BLaER1 treated with 17β-estradiol and CSF1 and Interleukin-3, amounts not matched to agents 10 nM and 100 nM (cell line): Measurements from ENCODE around the gene FGF16.

ENCODE experiments used
- H3K27ac ChIP-seq, 11 experiments: shearing (Covaris generic); formaldehyde crosslinking; 2 replicates each; pipeline ENCODE4 v1.8.1; 2022
- H3K27me3 ChIP-seq, 11 experiments: shearing (Covaris generic); formaldehyde crosslinking; 2 replicates each; pipeline ENCODE4 v1.8.1; 2022
- H3K36me3 ChIP-seq, 11 experiments: shearing (Covaris generic); formaldehyde crosslinking; 2 replicates each; pipeline ENCODE4 v1.8.1; 2022
- H3K4me1 ChIP-seq, 10 experiments: shearing (Covaris generic); formaldehyde crosslinking; 2 replicates each; pipeline ENCODE4 v1.8.1; 2022
- H3K4me2 ChIP-seq, 11 experiments: shearing (Covaris generic); formaldehyde crosslinking; 2 replicates each; pipeline ENCODE4 v1.8.1; 2022
- H3K4me3 ChIP-seq, 10 experiments: shearing (Covaris generic); formaldehyde crosslinking; 2 replicates each; pipeline ENCODE4 v1.8.1; 2022
- H3K9ac ChIP-seq, 11 experiments: shearing (Covaris generic); formaldehyde crosslinking; 2 replicates each; pipeline ENCODE4 v1.8.1; 2022
- H3K9me3 ChIP-seq, 11 experiments: shearing (Covaris generic); formaldehyde crosslinking; replicated peaks in 1 of 11; 2 replicates each; pipeline ENCODE4 v1.8.1; 2022
- H4K20me1 ChIP-seq, 11 experiments: shearing (Covaris generic); formaldehyde crosslinking; 2 replicates each; pipeline ENCODE4 v1.8.1; 2022
- Cebpa-rat ChIP-seq, 11 experiments: shearing (Covaris generic); IDR thresholded peaks; 2 replicates each; pipeline ENCODE4 v1.8.1; 2022

The FGF16 gene

GRCh38 chrX:77427611-77428010 is 19.6 kb upstream of the FGF16 start:
- H4K20me1 ChIP-seq = no peaks in the 10 kb centered on the region; a peak in 1 of 22 replicates
- no peak overlapping the region for H3K9ac ChIP-seq
- H3K4me1 ChIP-seq = no peaks in the 10 kb centered on the region
- no peak for TF ChIP-seq Cebpa-rat (IDR thresholded peaks at IDR 0.05)
- no peak overlapping the region for H3K4me2 ChIP-seq
- H3K9me3 ChIP-seq = peaks cover 0 to 4% (median 0%) of the 10 kb centered on the region in 11 experiments; a peak in 1 of 22 replicates
- H3K27me3 ChIP-seq = peaks cover 67 to 97% (median 90%) of the 10 kb centered on the region in 11 experiments
- H3K4me3 ChIP-seq = no peak overlapping the region
- no peak overlapping the region for H3K27ac ChIP-seq
- no peaks in the 10 kb centered on the region for H3K36me3 ChIP-seq

- Histone ChIP-seq H4K20me1 (no peaks in the 10 kb centered on the region; a peak in 1 of 22 replicates), H3K9ac (no peak overlapping the region), H3K4me2 (no peak overlapping the region), H3K4me3 (no peak overlapping the region), H3K27me3 (peaks cover 75 to 100% (median 96%) of the 10 kb centered on the region in 11 experiments), H3K27ac (no peak overlapping the region), H3K4me1 (no peaks in the 10 kb centered on the region), H3K9me3 (peaks cover 0 to 4% (median 0%) of the 10 kb centered on the region in 11 experiments; a peak in 1 of 22 replicates), H3K36me3 (no peaks in the 10 kb centered on the region)
- TF ChIP-seq Cebpa-rat (IDR thresholded peaks at IDR 0.05) = no peak
Measured at GRCh38 chrX:77428551-77428950, 18.6 kb upstream of the FGF16 start.

- Histone ChIP-seq H3K27me3 (peaks cover 63 to 97% (median 85%) of the 10 kb centered on the region in 11 experiments), H4K20me1 (no peaks in the 10 kb centered on the region; a peak in 1 of 22 replicates), H3K4me1 (peaks cover 0 to 3% (median under 1%) of the 10 kb centered on the region in 10 experiments; a peak in 7 of 20 replicates), H3K9me3 (peaks cover 0 to 4% (median 0%) of the 10 kb centered on the region in 11 experiments; a peak in 1 of 22 replicates), H3K4me2 (no peak overlapping the region; a peak in 1 of 22 replicates), H3K36me3 (no peaks in the 10 kb centered on the region), H3K4me3 (no peak overlapping the region), H3K9ac (no peak overlapping the region), H3K27ac (no peak overlapping the region)
- TF ChIP-seq Cebpa-rat (IDR thresholded peaks at IDR 0.05) = no peak
Measured at GRCh38 chrX:77431227-77431626, 16.0 kb upstream of the FGF16 start.

- TF ChIP-seq Cebpa-rat (IDR thresholded peaks at IDR 0.05) = no peak
- Histone ChIP-seq H3K27me3 (peaks cover 52 to 96% (median 83%) of the 10 kb centered on the region in 11 experiments), H4K20me1 (no peaks in the 10 kb centered on the region; a peak in 1 of 22 replicates), H3K9ac (no peak overlapping the region), H3K9me3 (peaks cover 0 to 10% (median 0%) of the 10 kb centered on the region in 11 experiments; a peak in 3 of 22 replicates), H3K4me1 (peaks cover 0 to 16% (median 11%) of the 10 kb centered on the region in 10 experiments; a peak in 13 of 20 replicates), H3K4me3 (no peak overlapping the region), H3K4me2 (no peak overlapping the region), H3K36me3 (no peaks in the 10 kb centered on the region), H3K27ac (no peak overlapping the region)
Measured at GRCh38 chrX:77433001-77433400, 14.2 kb upstream of the FGF16 start.

GRCh38 chrX:77434962-77435361 is 12.2 kb upstream of the FGF16 start:
- no peak overlapping the region for H3K4me2 ChIP-seq
- H3K4me1 ChIP-seq = peaks cover 0 to 16% (median 11%) of the 10 kb centered on the region in 10 experiments; a peak in 13 of 20 replicates
- H3K27ac ChIP-seq = no peak overlapping the region
- H3K27me3 ChIP-seq = peaks cover 41 to 92% (median 80%) of the 10 kb centered on the region in 11 experiments
- no peaks in the 10 kb centered on the region for H3K36me3 ChIP-seq
- no peak overlapping the region for H3K4me3 ChIP-seq
- H4K20me1 ChIP-seq = no peaks in the 10 kb centered on the region
- TF ChIP-seq Cebpa-rat (IDR thresholded peaks at IDR 0.05) = no peak
- H3K9ac ChIP-seq = no peak overlapping the region
- peaks cover 0 to 6% (median 0%) of the 10 kb centered on the region in 11 experiments; a peak in 3 of 22 replicates for H3K9me3 ChIP-seq

- TF ChIP-seq Cebpa-rat (IDR thresholded peaks at IDR 0.05) = no peak
- H3K4me2 ChIP-seq = peak overlapping the region in 8 of 11 experiments; percentile 4 to 60 (median 31); a peak in 10 of 22 replicates
Measured at GRCh38 chrX:77436271-77436670, 10.9 kb upstream of the FGF16 start.

GRCh38 chrX:77436682-77437081 is 10.5 kb upstream of the FGF16 start:
- H3K27ac ChIP-seq = peak overlapping the region in 3 of 11 experiments; percentile 20 to 41 (median 26); a peak in 3 of 22 replicates
- H3K4me1 ChIP-seq = peaks cover 0 to 16% (median 11%) of the 10 kb centered on the region in 10 experiments; a peak in 13 of 20 replicates
- TF ChIP-seq Cebpa-rat (IDR thresholded peaks at IDR 0.05) = no peak
- no peaks in the 10 kb centered on the region for H4K20me1 ChIP-seq
- no peak overlapping the region for H3K4me3 ChIP-seq
- H3K9ac ChIP-seq = no peak overlapping the region
- H3K4me2 ChIP-seq = peak overlapping the region in 8 of 11 experiments; percentile 4 to 60 (median 31); a peak in 14 of 22 replicates
- peaks cover 30 to 95% (median 84%) of the 10 kb centered on the region in 11 experiments for H3K27me3 ChIP-seq
- H3K9me3 ChIP-seq = peaks cover 0 to 6% (median 0%) of the 10 kb centered on the region in 11 experiments; a peak in 3 of 22 replicates
- no peaks in the 10 kb centered on the region for H3K36me3 ChIP-seq

More at GRCh38 chrX:77436271-77436670, 10.9 kb upstream of the FGF16 start:
- Histone ChIP-seq H3K27me3 (peaks cover 33 to 95% (median 84%) of the 10 kb centered on the region in 11 experiments), H3K4me1 (peaks cover 0 to 16% (median 11%) of the 10 kb centered on the region in 10 experiments; a peak in 13 of 20 replicates), H3K9me3 (peaks cover 0 to 6% (median 0%) of the 10 kb centered on the region in 11 experiments; a peak in 3 of 22 replicates), H3K36me3 (no peaks in the 10 kb centered on the region), H3K4me3 (no peak overlapping the region), H3K9ac (no peak overlapping the region), H4K20me1 (no peaks in the 10 kb centered on the region), H3K27ac (peak overlapping the region in 3 of 11 experiments; percentile 20 to 41 (median 26); a peak in 4 of 22 replicates)

- peaks cover 0 to 6% (median 0%) of the 10 kb centered on the region in 11 experiments; a peak in 3 of 22 replicates for H3K9me3 ChIP-seq
- H3K36me3 ChIP-seq = no peaks in the 10 kb centered on the region
- no peak for TF ChIP-seq Cebpa-rat (IDR thresholded peaks at IDR 0.05)
- H3K27me3 ChIP-seq = peaks cover 42 to 98% (median 88%) of the 10 kb centered on the region in 11 experiments
- no peak overlapping the region for H3K27ac ChIP-seq
- peaks cover 0 to 16% (median 12%) of the 10 kb centered on the region in 10 experiments; a peak in 13 of 20 replicates for H3K4me1 ChIP-seq
- no peak overlapping the region for H3K9ac ChIP-seq
- no peak overlapping the region for H3K4me2 ChIP-seq
- H3K4me3 ChIP-seq = no peak overlapping the region
- no peaks in the 10 kb centered on the region for H4K20me1 ChIP-seq
Measured at GRCh38 chrX:77440330-77440729, 6.9 kb upstream of the FGF16 start.

- H3K9me3 ChIP-seq = peaks cover 0 to 8% (median 0%) of the 10 kb centered on the region in 11 experiments; a peak in 5 of 22 replicates
- H3K36me3 ChIP-seq = no peaks in the 10 kb centered on the region
- peaks cover 49 to 98% (median 90%) of the 10 kb centered on the region in 11 experiments for H3K27me3 ChIP-seq
- peaks cover 0 to 3% (median 0%) of the 10 kb centered on the region in 11 experiments; a peak in 3 of 22 replicates for H4K20me1 ChIP-seq
- no peak overlapping the region for H3K4me3 ChIP-seq
- no peak overlapping the region for H3K27ac ChIP-seq
- H3K4me2 ChIP-seq = no peak overlapping the region
- no peak overlapping the region for H3K9ac ChIP-seq
- TF ChIP-seq Cebpa-rat (IDR thresholded peaks at IDR 0.05) = no peak
- H3K4me1 ChIP-seq = peaks cover 3 to 20% (median 15%) of the 10 kb centered on the region in 10 experiments; a peak in 16 of 20 replicates
Measured at GRCh38 chrX:77441033-77441432, 6.2 kb upstream of the FGF16 start.
